Kidney epithelial cell (primary cell): ENCODE data around the gene IRF2BP2. TPM values are rescaled to one million over a fixed set of nuclear protein-coding genes. Genes with fewer than 3 reads are reported as not detected.

ENCODE experiments used
- DNase-seq: peaks from one replicate; pipeline ENCODE4 v3.0.0-alpha.2; 2010; ENCODE audit warnings: low read depth
- H3K27me3 ChIP-seq: 2 replicates; pipeline ENCODE4 v1.6.0; 2011; ENCODE audit warnings: low read length; ENCODE audit not compliant: control insufficient read depth, insufficient read depth
- H3K36me3 ChIP-seq: 2 replicates; pipeline ENCODE4 v1.5.1; 2011; ENCODE audit warnings: low read length; ENCODE audit not compliant: control insufficient read depth, insufficient read depth
- H3K4me3 ChIP-seq: 2 replicates; pipeline ENCODE4 v1.5.1; 2011; ENCODE audit warnings: low read depth, mild to moderate bottlenecking, control low read depth, low read length
- CTCF ChIP-seq: IDR thresholded peaks from 2 replicates; pipeline ENCODE4 v1.5.1; 2011; ENCODE audit warnings: mild to moderate bottlenecking, moderate library complexity, low read length, control low read depth, inconsistent platforms; ENCODE audit not compliant: insufficient read depth, poor library complexity, severe bottlenecking
- total RNA-seq: library from RNA; depleted of rRNA; stranded (reverse); fragments of >200 nt; gene quantifications from 2 replicates; pipeline ENCODE4 v1.2.3, GENCODE V29; 2015

IRF2BP2 gene
- total RNA-seq, 1 donor from 2014 or later, result 85.5 TPM

GRCh38 chr1:234624724-234625117 lies 14.7 kb upstream of the IRF2BP2 start:
- Histone ChIP-seq H3K4me3 (no peak overlapping the region), H3K27me3 (no peaks in the 10 kb centered on the region), H3K36me3 (no peaks in the 10 kb centered on the region)
- TF ChIP-seq CTCF, result no peak
- DNase-seq, result no peak

GRCh38 chr1:234621657-234622335 lies 11.8 kb upstream of the IRF2BP2 start:
- Histone ChIP-seq H3K36me3 (no peaks in the 10 kb centered on the region), H3K27me3 (no peaks in the 10 kb centered on the region), H3K4me3 (no peak overlapping the region)
- no peak for DNase-seq
- no peak for TF ChIP-seq CTCF

GRCh38 chr1:234621127-234621468 lies 11.1 kb upstream of the IRF2BP2 start:
- TF ChIP-seq CTCF, result no peak
- DNase-seq, result no peak
- Histone ChIP-seq H3K36me3 (no peaks in the 10 kb centered on the region), H3K27me3 (no peaks in the 10 kb centered on the region), H3K4me3 (no peak overlapping the region)

GRCh38 chr1:234620272-234621126 lies 10.5 kb upstream of the IRF2BP2 start:
- H3K4me3 ChIP-seq, result no peak overlapping the region
- no peak for TF ChIP-seq CTCF
- no peaks in the 10 kb centered on the region for H3K36me3 ChIP-seq
- DNase-seq, result no peak
- H3K27me3 ChIP-seq, result no peaks in the 10 kb centered on the region

- no peaks in the 10 kb centered on the region for H3K36me3 ChIP-seq
- H3K27me3 ChIP-seq, result no peaks in the 10 kb centered on the region
- no peak for TF ChIP-seq CTCF
- H3K4me3 ChIP-seq, result no peak overlapping the region
- DNase-seq, result no peak
Measured at GRCh38 chr1:234619794-234620247, 9.8 kb upstream of the IRF2BP2 start.
